ENCODE data around the gene ZNF335. TPM values are rescaled to one million over a fixed set of nuclear protein-coding genes. Genes with fewer than 3 reads are reported as not detected.

Gene ZNF335
- total and polyA plus RNA-seq, 2 of the 13 experiments (the other 11 are each of a cell fraction or from before 2014, with no cell fraction given): 9.7 to 13.7 TPM

DNA sequence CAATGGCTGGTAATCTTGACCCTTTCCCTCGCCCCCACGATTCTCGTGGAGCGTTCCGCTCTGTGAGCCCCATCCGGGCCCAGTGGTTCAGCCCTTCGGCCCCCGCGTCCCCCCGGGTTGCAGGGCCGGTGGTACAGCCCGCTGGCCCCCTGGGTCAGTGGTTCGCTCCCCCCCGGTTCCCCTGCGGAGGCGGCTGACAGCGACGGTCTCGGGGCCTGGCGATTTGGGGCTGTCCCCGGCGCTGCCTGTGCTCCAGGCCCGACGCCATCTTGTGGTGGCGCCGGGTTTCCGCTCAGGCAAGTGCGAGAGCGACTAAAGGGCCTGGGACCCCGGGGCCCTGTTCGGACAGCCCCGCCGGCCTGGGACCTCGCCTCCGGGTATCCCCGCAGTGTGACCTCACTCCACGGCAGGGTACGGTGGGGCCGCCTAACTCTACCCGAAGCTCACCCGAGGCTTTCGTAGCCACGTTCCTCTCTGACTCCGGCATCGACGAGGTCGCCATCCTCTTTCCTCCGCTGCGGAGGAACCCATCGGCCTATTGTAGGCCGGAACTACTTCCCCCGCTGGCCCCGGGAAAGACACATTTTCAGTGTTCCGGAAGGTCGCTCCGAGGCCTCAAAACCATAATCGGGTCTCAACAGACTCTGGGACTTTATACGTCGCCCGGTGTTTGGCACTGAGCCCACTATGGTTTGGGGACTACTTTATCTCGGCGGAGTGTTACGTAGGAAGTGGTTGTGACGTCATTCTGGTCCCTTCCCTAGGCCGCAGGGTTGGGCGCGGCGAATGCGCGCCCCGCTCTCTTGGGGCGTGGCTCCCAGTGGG lies at the start of gene ZNF335 (continued):
- no peak; the same call in 1 of the 2 replicates for TF ChIP-seq JUNB (CRISPR knock-in tag; IDR thresholded peaks at IDR 0.05; ENCODE audit: borderline replicate concordance)
- TF ChIP-seq ELF3 (CRISPR knock-in tag; IDR thresholded peaks at IDR 0.05): peak; percentile 68
- no peak; the same call in 1 of the 2 replicates for TF ChIP-seq ZNF619 (CRISPR knock-in tag; IDR thresholded peaks at IDR 0.05)
- TF ChIP-seq, protein P1, sequence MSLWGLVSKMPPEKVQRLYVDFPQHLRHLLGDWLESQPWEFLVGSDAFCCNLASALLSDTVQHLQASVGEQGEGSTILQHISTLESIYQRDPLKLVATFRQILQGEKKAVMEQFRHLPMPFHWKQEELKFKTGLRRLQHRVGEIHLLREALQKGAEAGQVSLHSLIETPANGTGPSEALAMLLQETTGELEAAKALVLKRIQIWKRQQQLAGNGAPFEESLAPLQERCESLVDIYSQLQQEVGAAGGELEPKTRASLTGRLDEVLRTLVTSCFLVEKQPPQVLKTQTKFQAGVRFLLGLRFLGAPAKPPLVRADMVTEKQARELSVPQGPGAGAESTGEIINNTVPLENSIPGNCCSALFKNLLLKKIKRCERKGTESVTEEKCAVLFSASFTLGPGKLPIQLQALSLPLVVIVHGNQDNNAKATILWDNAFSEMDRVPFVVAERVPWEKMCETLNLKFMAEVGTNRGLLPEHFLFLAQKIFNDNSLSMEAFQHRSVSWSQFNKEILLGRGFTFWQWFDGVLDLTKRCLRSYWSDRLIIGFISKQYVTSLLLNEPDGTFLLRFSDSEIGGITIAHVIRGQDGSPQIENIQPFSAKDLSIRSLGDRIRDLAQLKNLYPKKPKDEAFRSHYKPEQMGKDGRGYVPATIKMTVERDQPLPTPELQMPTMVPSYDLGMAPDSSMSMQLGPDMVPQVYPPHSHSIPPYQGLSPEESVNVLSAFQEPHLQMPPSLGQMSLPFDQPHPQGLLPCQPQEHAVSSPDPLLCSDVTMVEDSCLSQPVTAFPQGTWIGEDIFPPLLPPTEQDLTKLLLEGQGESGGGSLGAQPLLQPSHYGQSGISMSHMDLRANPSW (CRISPR knock-in tag; IDR thresholded peaks at IDR 0.05; ENCODE audit: borderline replicate concordance): peak; percentile 89; the same call in 1 of the 2 replicates
- peak; percentile 95 for TF ChIP-seq JUND (CRISPR knock-in tag; IDR thresholded peaks at IDR 0.05)
- TF ChIP-seq, protein P2, sequence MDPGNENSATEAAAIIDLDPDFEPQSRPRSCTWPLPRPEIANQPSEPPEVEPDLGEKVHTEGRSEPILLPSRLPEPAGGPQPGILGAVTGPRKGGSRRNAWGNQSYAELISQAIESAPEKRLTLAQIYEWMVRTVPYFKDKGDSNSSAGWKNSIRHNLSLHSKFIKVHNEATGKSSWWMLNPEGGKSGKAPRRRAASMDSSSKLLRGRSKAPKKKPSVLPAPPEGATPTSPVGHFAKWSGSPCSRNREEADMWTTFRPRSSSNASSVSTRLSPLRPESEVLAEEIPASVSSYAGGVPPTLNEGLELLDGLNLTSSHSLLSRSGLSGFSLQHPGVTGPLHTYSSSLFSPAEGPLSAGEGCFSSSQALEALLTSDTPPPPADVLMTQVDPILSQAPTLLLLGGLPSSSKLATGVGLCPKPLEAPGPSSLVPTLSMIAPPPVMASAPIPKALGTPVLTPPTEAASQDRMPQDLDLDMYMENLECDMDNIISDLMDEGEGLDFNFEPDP (CRISPR knock-in tag; conservative IDR thresholded peaks at IDR 0.05): no peak
- TF ChIP-seq E2F1 (CRISPR knock-in tag; IDR thresholded peaks at IDR 0.05): peak; percentile 89
- TF ChIP-seq FOXK2 (IDR thresholded peaks at IDR 0.05): peak; percentile 99
- peak; percentile 82 for TF ChIP-seq IRX3 (CRISPR knock-in tag; IDR thresholded peaks at IDR 0.05; ENCODE audit: borderline replicate concordance, low read depth)
- no peak for TF ChIP-seq ZFYVE20 (CRISPR knock-in tag; IDR thresholded peaks at IDR 0.05; ENCODE audit: borderline replicate concordance, low read depth)
- TF ChIP-seq PHF8 (CRISPR knock-in tag; IDR thresholded peaks at IDR 0.05): peak; percentile 93
- peak; percentile 99 for TF ChIP-seq ZNF816 (CRISPR knock-in tag; IDR thresholded peaks at IDR 0.05; ENCODE audit: borderline replicate concordance)
- peak; percentile 88; the same call in 1 of the 2 replicates for TF ChIP-seq ZNF136 (CRISPR knock-in tag; IDR thresholded peaks at IDR 0.05; ENCODE audit: low read depth)
- peak; percentile 87; the same call in 1 of the 2 replicates for TF ChIP-seq TEAD2 (CRISPR knock-in tag; IDR thresholded peaks at IDR 0.05)
- peak; percentile 65 to 95; a peak in 3 of 4 replicates for TF ChIP-seq POLR2A (IDR thresholded peaks at IDR 0.05; ENCODE audit: insufficient read depth in 1 of 2, low read depth in 2 of 2, low read length in 2 of 2)
- no peak for TF ChIP-seq ZNF34 (CRISPR knock-in tag; IDR thresholded peaks at IDR 0.05; ENCODE audit: borderline replicate concordance)
- peak; percentile 51; the same call in 1 of the 2 replicates for TF ChIP-seq ZNF143 (CRISPR knock-in tag; IDR thresholded peaks at IDR 0.05)
- TF ChIP-seq, protein P3, sequence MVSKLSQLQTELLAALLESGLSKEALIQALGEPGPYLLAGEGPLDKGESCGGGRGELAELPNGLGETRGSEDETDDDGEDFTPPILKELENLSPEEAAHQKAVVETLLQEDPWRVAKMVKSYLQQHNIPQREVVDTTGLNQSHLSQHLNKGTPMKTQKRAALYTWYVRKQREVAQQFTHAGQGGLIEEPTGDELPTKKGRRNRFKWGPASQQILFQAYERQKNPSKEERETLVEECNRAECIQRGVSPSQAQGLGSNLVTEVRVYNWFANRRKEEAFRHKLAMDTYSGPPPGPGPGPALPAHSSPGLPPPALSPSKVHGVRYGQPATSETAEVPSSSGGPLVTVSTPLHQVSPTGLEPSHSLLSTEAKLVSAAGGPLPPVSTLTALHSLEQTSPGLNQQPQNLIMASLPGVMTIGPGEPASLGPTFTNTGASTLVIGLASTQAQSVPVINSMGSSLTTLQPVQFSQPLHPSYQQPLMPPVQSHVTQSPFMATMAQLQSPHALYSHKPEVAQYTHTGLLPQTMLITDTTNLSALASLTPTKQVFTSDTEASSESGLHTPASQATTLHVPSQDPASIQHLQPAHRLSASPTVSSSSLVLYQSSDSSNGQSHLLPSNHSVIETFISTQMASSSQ (IDR thresholded peaks at IDR 0.05; ENCODE audit: low read depth): peak; percentile 64; the same call in 1 of the 2 replicates
- TF ChIP-seq, protein P3 (CRISPR knock-in tag; IDR thresholded peaks at IDR 0.05; ENCODE audit: borderline replicate concordance): peak; percentile 60; the same call in 1 of the 2 replicates

Measured in HepG2 (cell line).